SK-N-DZ (cell line): Measurements from ENCODE around the gene SOX15. TPM values are rescaled to one million over a fixed set of nuclear protein-coding genes. Genes with fewer than 3 reads are reported as not detected.
"Not testable (repeated sequence)": the region's sequence is repeated elsewhere in the genome, so short reads cannot be mapped to it uniquely, and the experiment has no call there.

Experiments
- DNase-seq: peaks from one replicate; pipeline ENCODE4 v3.0.0-alpha.2; 2015; ENCODE audit warnings: low spot score
- polyA plus RNA-seq, 2 experiments: library from polyadenylated mRNA; depleted of rRNA; stranded (reverse); fragments of >200 nt; gene quantifications; 2 replicates each; pipeline ENCODE4 v1.2.3, GENCODE V29; 2014

SOX15 gene
- polyA plus RNA-seq (2014; cell fraction: cytosol; rRNA removed) = not detected in 2 replicates
- 0.45 and 2.5 TPM in 2 replicates for polyA plus RNA-seq (2014; cell fraction: nucleus; rRNA removed)

- no peak for DNase-seq
Measured at GRCh38 chr17:7589891-7590691, at the start of gene SOX15. TSS of gene SOX15 (minus strand) at chr17:7590094. CDS start at chr17:7589676, 418 bp downstream.

GRCh38 chr17:7636163-7636562 lies 46.3 kb upstream of the SOX15 start:
- no peak for DNase-seq

- peak; percentile 83 for DNase-seq
Measured at GRCh38 chr17:7634384-7634783, 44.5 kb upstream of the SOX15 start.

GRCh38 chr17:7633093-7633492 lies 43.2 kb upstream of the SOX15 start:
- no peak for DNase-seq

- peak; percentile 61 for DNase-seq
Measured at GRCh38 chr17:7632492-7632894, 42.6 kb upstream of the SOX15 start.

GRCh38 chr17:7631398-7632380 lies 41.8 kb upstream of the SOX15 start:
- DNase-seq = no peak

- DNase-seq = no peak
Measured at GRCh38 chr17:7629939-7630571, 40.2 kb upstream of the SOX15 start, which contains the start of gene SHBG. TSS of gene SHBG (plus strand) at chr17:7630135. CDS start at chr17:7630173, 38 bp downstream.

GRCh38 chr17:7627250-7628121 lies 37.6 kb upstream of the SOX15 start, which contains the start of gene SAT2:
TSS of gene SAT2 (minus strand) at chr17:7627821. CDS start at chr17:7627635, 186 bp downstream.
- peak; percentile 92 for DNase-seq

- DNase-seq = no peak
Measured at GRCh38 chr17:7626956-7627249, 37.0 kb upstream of the SOX15 start.

GRCh38 chr17:7626307-7626706 lies 36.4 kb upstream of the SOX15 start:
- no peak for DNase-seq

- DNase-seq = not testable (repeated sequence)
Measured at GRCh38 chr17:7625749-7626148, 35.9 kb upstream of the SOX15 start.

- DNase-seq = no peak
Measured at GRCh38 chr17:7623661-7624060, 33.8 kb upstream of the SOX15 start.

- no peak for DNase-seq
Measured at GRCh38 chr17:7620835-7621234, 30.9 kb upstream of the SOX15 start.

- no peak for DNase-seq
Measured at GRCh38 chr17:7618608-7619007, 28.7 kb upstream of the SOX15 start.

GRCh38 chr17:7615265-7615747 lies 25.4 kb upstream of the SOX15 start:
- DNase-seq = no peak

- DNase-seq = peak; percentile 100
Measured at GRCh38 chr17:7614425-7615264, 24.8 kb upstream of the SOX15 start, which contains the start of gene FXR2. TSS of gene FXR2 (minus strand) at chr17:7614897. CDS start at chr17:7614532, 365 bp downstream.

GRCh38 chr17:7613769-7614424 lies 24.0 kb upstream of the SOX15 start:
- DNase-seq = no peak

GRCh38 chr17:7612294-7612640 lies 22.4 kb upstream of the SOX15 start:
- no peak for DNase-seq
